ENCODE measurements around the gene MEIKIN.

Gene MEIKIN

GRCh38 chr5:131942016-131942415 lies 3.4 kb downstream of the MEIKIN start:
- no peak overlapping the region for H3K4me3 ChIP-seq (ENCODE audit: low read depth, low read length)
- H3K36me3 ChIP-seq: no peaks in the 10 kb centered on the region
- H3K27me3 ChIP-seq: no peaks in the 10 kb centered on the region
- no peaks in the 10 kb centered on the region for H3K4me1 ChIP-seq
- no peak for TF ChIP-seq CTCF (IDR thresholded peaks at IDR 0.05; ENCODE audit: low read depth, low read length)
- no peaks in the 10 kb centered on the region for H3K9me3 ChIP-seq
- no peak for DNase-seq

GRCh38 chr5:131939690-131940345 lies 5.6 kb downstream of the MEIKIN start:
- Histone ChIP-seq H3K4me3 (ENCODE audit: low read depth, low read length) (no peak overlapping the region), H3K36me3 (no peaks in the 10 kb centered on the region), H3K9me3 (no peaks in the 10 kb centered on the region), H3K27me3 (no peaks in the 10 kb centered on the region), H3K4me1 (no peaks in the 10 kb centered on the region)
- no peak for DNase-seq
- no peak for TF ChIP-seq CTCF (IDR thresholded peaks at IDR 0.05; ENCODE audit: low read depth, low read length)

GRCh38 chr5:131932235-131932634 lies 13.2 kb downstream of the MEIKIN start:
- no peak for TF ChIP-seq CTCF (IDR thresholded peaks at IDR 0.05; ENCODE audit: low read depth, low read length)
- DNase-seq: no peak

GRCh38 chr5:131928957-131929356 lies 16.5 kb downstream of the MEIKIN start:
- no peaks in the 10 kb centered on the region for H3K4me1 ChIP-seq
- H3K4me3 ChIP-seq (ENCODE audit: low read depth, low read length): no peak overlapping the region
- DNase-seq: no peak
- H3K27me3 ChIP-seq: no peaks in the 10 kb centered on the region; the same call in 1 of the 2 replicates
- H3K36me3 ChIP-seq: no peaks in the 10 kb centered on the region
- peaks cover 2% of the 10 kb centered on the region; the same call in 1 of the 2 replicates for H3K9me3 ChIP-seq
- no peak for TF ChIP-seq CTCF (IDR thresholded peaks at IDR 0.05; ENCODE audit: low read depth, low read length)

More at GRCh38 chr5:131932235-131932634, 13.2 kb downstream of the MEIKIN start:
- no peaks in the 10 kb centered on the region for H3K4me1 ChIP-seq
- no peak overlapping the region for H3K4me3 ChIP-seq (ENCODE audit: low read depth, low read length)
- H3K27me3 ChIP-seq: no peaks in the 10 kb centered on the region
- no peaks in the 10 kb centered on the region for H3K36me3 ChIP-seq
- H3K9me3 ChIP-seq: peaks cover 2% of the 10 kb centered on the region; the same call in 1 of the 2 replicates

GRCh38 chr5:131926168-131926567 lies 19.3 kb downstream of the MEIKIN start:
- H3K9me3 ChIP-seq: peaks cover 2% of the 10 kb centered on the region; the same call in 1 of the 2 replicates
- no peaks in the 10 kb centered on the region for H3K4me1 ChIP-seq
- TF ChIP-seq CTCF (IDR thresholded peaks at IDR 0.05; ENCODE audit: low read depth, low read length): no peak
- no peak overlapping the region for H3K4me3 ChIP-seq (ENCODE audit: low read depth, low read length)
- no peaks in the 10 kb centered on the region for H3K36me3 ChIP-seq
- no peak for DNase-seq
- no peaks in the 10 kb centered on the region; the same call in 1 of the 2 replicates for H3K27me3 ChIP-seq

GRCh38 chr5:131916481-131916880 lies 29.0 kb downstream of the MEIKIN start:
- H3K4me1 ChIP-seq: no peaks in the 10 kb centered on the region
- no peak overlapping the region for H3K4me3 ChIP-seq (ENCODE audit: low read depth, low read length)
- no peak for TF ChIP-seq CTCF (IDR thresholded peaks at IDR 0.05; ENCODE audit: low read depth, low read length)
- H3K27me3 ChIP-seq: no peaks in the 10 kb centered on the region; the same call in 1 of the 2 replicates
- no peaks in the 10 kb centered on the region for H3K9me3 ChIP-seq
- DNase-seq: no peak
- H3K36me3 ChIP-seq: no peaks in the 10 kb centered on the region

Data from BE2C (cell line).